Activated CD8-positive, alpha-beta memory T cell treated with anti-CD3 and anti-CD28 coated beads for 24 hours (primary cell): ENCODE results near the gene TEKT3.
A peak's percentile ranks its signal among the peaks of the same experiment; 100 is the strongest.

Source experiments
- DNase-seq: peaks from one replicate; pipeline ENCODE4 v3.0.0-alpha.2; 2020

TEKT3 gene

GRCh38 chr17:15341385-15341849, at the start of gene TEKT3:
Gene TEKT3, minus strand, starts transcription at chr17:15341597. Its CDS starts 10,012 bp downstream, at chr17:15331585.
- peak; percentile 59 for DNase-seq

- no peak for DNase-seq
Observed at GRCh38 chr17:15388356-15389041, 47.1 kb upstream of the TEKT3 start.

GRCh38 chr17:15386083-15386482, 44.7 kb upstream of the TEKT3 start:
- no peak for DNase-seq

GRCh38 chr17:15385305-15385704, 43.9 kb upstream of the TEKT3 start:
- no peak for DNase-seq

- no peak for DNase-seq
Observed at GRCh38 chr17:15384142-15384787, 42.9 kb upstream of the TEKT3 start.

- DNase-seq, result no peak
Observed at GRCh38 chr17:15382914-15383313, 41.5 kb upstream of the TEKT3 start.

- no peak for DNase-seq
Observed at GRCh38 chr17:15381707-15382106, 40.3 kb upstream of the TEKT3 start.

- no peak for DNase-seq
Observed at GRCh38 chr17:15380446-15380845, 39.0 kb upstream of the TEKT3 start.

GRCh38 chr17:15379659-15380058, 38.3 kb upstream of the TEKT3 start:
- no peak for DNase-seq

GRCh38 chr17:15378243-15378642, 36.8 kb upstream of the TEKT3 start:
- DNase-seq, result no peak

GRCh38 chr17:15377616-15378015, 36.2 kb upstream of the TEKT3 start:
- no peak for DNase-seq

- no peak for DNase-seq
Observed at GRCh38 chr17:15377200-15377599, 35.8 kb upstream of the TEKT3 start.

- DNase-seq, result no peak
Observed at GRCh38 chr17:15371376-15372130, 30.2 kb upstream of the TEKT3 start.

GRCh38 chr17:15368600-15368999, 27.2 kb upstream of the TEKT3 start:
- no peak for DNase-seq

GRCh38 chr17:15366026-15366425, 24.6 kb upstream of the TEKT3 start:
- no peak for DNase-seq

- DNase-seq, result no peak
Observed at GRCh38 chr17:15364615-15365014, 23.2 kb upstream of the TEKT3 start.

- no peak for DNase-seq
Observed at GRCh38 chr17:15363702-15364101, 22.3 kb upstream of the TEKT3 start.

GRCh38 chr17:15361592-15361991, 20.2 kb upstream of the TEKT3 start:
- no peak for DNase-seq

- no peak for DNase-seq
Observed at GRCh38 chr17:15361151-15361550, 19.8 kb upstream of the TEKT3 start.

- DNase-seq, result no peak
Observed at GRCh38 chr17:15354256-15354655, 12.9 kb upstream of the TEKT3 start.

GRCh38 chr17:15351925-15352324, 10.5 kb upstream of the TEKT3 start:
- no peak for DNase-seq

GRCh38 chr17:15351478-15351840, 10.1 kb upstream of the TEKT3 start:
- DNase-seq, result no peak

GRCh38 chr17:15350777-15351477, 9.5 kb upstream of the TEKT3 start:
- DNase-seq, result no peak
